Central memory CD4-positive, alpha-beta T cell (primary cell): ENCODE measurements around the gene ERP44.
"Not testable (repeated sequence)": the region's sequence is repeated elsewhere in the genome, so short reads cannot be mapped to it uniquely, and the experiment has no call there.

Experiments
- DNase-seq: peaks from one replicate; pipeline ENCODE4 v3.0.0; 2022

The ERP44 gene

DNA sequence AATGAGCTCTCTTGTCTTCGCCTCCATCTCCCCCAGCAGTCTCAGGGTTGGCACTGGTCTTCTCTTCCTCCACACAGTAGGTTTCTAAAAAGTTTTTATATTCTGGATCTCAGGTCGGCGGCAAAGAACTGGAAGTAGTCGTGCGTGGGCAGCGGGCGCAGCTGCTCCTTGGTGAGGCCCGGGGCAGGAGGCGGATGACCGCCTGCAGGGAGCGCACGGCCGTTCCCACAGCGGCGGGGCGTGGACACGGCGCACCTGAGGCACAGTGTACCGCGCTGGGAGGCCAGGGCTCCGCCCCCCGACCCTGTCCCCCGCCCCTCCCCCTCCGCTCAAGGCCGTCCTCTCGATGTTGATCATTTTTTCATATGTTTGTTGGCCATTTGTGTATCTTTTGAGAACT, 99.9 kb downstream of the ERP44 start:
- no peak for DNase-seq

- no peak for DNase-seq
Measured at GRCh38 chr9:99998266-99998665, 100.5 kb downstream of the ERP44 start.

GRCh38 chr9:99990508-99990907, 108.3 kb downstream of the ERP44 start:
- not testable (repeated sequence) for DNase-seq

GRCh38 chr9:99986642-99987041, 112.2 kb downstream of the ERP44 start:
- DNase-seq, result no peak

GRCh38 chr9:99980598-99980997, 118.2 kb downstream of the ERP44 start:
- no peak for DNase-seq

DNA sequence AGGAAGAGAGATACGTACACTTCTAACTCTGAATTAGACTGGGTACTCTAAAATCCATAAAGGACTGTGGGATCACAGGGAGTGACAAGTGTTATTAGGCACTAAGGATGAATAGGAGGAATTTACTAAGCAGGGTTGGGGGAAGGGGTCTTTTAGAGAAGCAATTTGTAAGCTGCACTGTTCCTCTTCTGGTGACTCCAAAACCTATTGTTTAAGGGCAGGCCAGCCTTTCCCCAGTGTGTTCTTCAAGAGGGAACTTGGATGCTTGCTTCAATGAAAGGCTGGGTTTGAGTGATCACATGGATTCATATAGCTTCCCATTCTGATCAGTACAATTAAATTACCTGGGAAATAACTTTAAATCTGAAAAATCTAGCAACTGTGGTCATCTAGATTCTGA, 120.6 kb downstream of the ERP44 start:
- DNase-seq, result no peak

GRCh38 chr9:99977033-99977792, 121.6 kb downstream of the ERP44 start:
- no peak for DNase-seq

DNA sequence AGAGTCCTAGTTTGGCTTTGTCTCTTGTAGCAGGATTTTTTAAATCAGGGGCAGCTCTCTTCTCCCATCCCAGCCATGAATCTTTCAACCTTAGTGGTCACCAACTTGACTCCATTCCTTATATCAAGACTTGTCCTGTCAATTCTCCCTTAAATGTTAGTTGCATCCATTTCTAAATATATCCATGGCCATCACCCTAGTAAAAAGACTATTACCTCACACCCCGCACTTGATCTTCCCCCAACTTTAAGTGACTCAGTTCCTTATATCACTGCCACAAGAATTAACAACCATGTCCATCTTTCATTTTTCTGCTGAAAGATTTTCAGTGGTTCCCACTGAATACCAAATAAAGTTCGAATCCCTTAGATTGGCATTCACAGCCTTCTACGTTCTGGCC, 125.3 kb downstream of the ERP44 start:
- DNase-seq, result no peak

- no peak for DNase-seq
Measured at GRCh38 chr9:99971410-99971809, 127.4 kb downstream of the ERP44 start.

DNA sequence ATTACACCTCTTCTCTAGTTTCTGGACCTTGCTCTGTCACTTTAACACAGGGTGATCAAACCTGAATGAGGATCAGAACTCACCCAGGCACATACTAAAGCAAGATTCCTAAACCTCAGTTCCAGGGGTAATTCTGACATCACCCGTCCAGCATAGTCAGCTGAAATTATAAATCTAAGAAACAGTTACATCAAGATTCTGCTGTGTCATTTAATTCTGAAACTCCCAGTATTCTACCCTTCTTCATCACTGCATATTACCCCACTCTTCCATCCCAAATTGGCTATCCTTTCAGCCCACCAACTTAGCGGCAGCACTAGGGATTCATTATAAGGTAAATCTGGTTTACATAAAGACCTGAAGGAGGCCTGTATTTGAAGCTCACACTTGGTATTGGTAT, 128.3 kb downstream of the ERP44 start:
- DNase-seq, result no peak

GRCh38 chr9:99967457-99967856, 131.3 kb downstream of the ERP44 start:
- DNase-seq, result no peak

- no peak for DNase-seq
Measured at GRCh38 chr9:99966716-99967115, 132.1 kb downstream of the ERP44 start.

- no peak for DNase-seq
Measured at GRCh38 chr9:99966001-99966400, 132.8 kb downstream of the ERP44 start.

- no peak for DNase-seq
Measured at GRCh38 chr9:99964336-99964735, 134.5 kb downstream of the ERP44 start.

DNA sequence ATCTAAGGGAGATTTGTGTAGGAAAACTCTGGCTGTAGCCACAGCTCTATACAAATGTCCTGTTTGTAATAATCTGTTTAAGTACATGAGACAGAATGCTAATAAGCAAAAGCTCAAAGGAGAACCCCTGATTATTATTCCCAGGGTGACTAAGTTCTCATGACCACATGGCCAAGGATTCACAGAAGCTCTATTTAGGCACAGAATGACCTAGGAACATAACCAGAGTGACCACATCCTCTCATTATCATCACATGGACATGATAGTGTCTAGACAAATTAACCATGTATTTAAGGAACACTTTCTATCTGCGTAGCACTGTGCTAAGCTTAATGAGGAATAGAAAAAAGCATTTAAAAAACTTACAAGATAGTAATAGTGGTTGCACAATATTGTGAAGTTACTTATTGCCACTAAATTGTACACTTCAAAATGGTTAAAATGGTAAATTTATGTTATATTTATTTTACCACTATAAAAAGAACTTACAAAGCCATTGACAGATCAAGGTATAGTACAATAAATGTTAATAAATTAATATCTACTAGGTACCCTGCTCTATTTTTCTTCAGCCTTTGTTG, 136.0 kb downstream of the ERP44 start:
- DNase-seq, result no peak

- DNase-seq, result no peak
Measured at GRCh38 chr9:99955606-99956005, 143.2 kb downstream of the ERP44 start.

DNA sequence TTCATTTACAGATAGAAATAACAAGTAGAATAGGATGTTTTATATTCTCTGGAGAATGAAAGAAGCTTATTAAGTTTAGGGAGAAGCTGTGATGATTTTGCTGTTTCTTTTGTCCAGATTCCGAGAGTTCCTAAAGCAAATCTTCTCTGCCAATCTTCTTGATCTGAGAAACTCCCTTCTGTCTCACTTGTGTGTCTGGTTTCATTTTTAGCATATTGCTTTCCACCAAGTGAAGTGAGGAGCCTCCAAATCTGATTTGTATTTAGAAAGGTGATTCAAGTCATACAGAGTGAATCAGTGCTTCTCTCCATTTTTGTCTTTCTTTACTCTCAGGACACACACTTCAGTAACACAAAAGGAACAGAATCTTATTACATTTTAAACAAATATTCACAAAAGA, 144.0 kb downstream of the ERP44 start:
- no peak for DNase-seq

DNA sequence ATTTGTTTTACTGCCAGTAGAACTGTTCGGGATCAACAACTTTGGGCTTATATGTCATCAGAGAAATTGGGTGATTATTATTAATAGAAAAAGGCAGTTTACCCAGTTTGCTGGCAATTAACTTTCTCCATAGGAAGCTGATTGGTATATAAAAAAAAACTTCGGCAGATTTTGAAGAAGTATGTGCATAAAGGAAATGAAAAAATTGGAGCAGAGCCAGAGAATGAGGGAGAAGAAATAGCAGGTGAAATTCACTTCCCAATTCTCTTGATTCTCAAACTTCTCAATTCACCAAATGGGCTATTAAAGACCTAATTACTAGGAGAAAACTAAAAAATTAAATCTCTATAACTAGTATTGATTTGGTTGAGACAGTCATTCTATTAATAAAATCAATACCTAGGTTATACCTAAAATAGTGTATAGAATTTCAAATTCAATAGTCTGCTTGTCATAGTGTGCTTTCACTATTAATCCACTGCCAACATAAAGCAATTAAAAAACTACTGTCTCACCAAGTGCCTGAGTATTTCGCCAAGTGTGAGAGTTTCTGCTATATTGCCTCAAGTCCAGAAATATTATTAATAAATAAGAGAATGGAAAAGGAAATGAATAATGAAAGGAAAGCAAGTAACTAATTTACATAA, 144.8 kb downstream of the ERP44 start:
- DNase-seq, result no peak

DNA sequence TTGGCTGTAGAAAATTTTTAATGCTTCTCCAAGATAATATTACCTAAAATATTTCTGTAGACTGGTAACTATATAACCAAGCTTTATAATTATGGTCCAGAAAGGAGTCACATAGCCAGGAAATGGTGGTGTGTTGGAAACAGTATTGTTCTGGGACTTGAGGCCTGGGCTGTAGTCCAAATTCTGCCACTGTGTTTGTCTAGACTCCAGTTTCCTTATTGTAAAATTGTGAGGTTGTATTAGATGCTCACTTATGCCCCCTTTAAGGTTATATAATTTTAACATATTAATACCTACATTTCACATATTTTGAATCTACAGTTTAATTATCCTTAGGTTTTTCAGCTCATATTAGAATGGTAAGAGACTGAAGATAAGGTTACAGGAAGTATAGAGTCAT, 149.9 kb downstream of the ERP44 start:
- no peak for DNase-seq

DNA sequence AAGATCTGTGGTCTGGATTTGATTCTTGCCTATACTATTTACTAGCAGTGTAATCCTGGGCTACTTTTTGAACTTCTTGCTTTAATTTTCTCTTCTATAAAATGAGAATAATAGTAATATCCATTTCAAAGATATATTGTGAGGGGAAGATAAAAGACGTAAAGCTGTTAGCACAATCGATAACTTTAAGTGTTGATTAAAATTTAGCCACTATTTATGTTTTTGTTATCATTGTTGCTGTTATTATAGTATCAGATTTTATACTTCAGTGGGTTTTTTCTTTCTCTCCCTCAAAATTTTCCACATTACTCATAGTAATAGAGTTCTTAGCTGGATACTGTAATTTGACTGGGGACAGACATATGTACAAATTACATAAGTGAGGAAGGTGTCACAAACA, 150.3 kb downstream of the ERP44 start:
- DNase-seq, result no peak

- no peak for DNase-seq
Measured at GRCh38 chr9:99947395-99947794, 151.4 kb downstream of the ERP44 start.

DNA sequence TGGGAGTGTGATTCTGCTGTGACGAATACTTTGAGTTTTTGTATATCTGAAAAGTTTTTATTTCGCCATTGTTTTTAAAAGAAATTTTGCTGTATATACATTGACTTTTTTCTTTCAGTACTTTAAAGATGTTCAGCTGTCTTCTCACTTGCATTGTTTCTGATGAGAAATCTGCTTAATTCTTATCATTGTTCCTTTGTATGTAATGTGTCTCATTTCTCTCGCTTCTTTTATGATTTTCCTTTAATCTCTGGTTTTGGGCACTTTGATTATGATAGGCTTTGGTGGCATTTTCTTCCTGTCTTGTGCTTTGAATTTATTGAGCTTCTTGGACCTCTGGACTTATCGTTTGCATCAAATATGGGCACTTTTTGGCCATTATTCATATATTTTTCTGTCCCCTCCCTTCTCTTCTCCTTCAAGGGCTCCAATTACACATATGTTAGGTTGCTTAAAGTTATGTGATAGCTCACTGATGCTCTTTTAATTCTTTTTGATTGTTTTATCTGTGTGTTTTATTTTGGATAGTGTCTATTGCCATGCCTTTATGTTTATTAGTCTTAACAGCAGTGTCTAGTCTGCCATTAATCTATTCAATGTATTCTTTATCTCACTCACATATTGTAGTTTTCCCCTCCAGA, 161.7 kb downstream of the ERP44 start:
- no peak for DNase-seq

DNA sequence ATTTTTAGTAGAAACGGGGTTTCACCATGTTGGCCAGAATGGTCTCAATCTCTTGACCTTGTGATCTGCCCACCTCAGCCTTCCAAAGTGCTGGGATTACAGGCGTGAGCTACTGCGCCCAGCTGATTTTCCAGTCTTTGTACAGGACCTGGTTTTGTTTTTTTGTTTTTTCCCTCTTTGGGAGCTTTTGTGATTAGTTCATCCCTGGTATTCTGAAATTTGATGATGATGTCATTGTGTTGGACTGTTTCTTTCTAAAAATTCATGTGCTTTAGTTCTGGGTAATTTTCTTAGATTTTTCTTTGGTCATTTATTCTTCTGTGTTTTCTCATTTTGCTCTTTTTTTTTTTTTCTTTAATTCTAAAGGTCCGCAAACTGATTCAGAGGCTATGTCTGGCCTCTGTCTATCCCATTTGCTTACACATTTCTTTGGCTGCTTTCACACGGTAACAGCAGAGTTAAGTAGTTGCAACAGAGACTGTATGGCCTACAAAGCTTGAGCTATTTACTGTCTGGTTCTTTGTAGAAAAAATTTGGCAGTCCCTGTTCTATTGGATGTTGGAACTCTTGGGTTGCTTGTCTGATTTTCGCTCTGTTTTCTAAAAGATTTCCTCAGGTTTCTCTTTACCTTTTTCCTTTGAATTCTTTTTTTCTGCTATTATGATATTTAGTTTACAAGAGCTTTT, 167.5 kb downstream of the ERP44 start:
- no peak for DNase-seq
